Neuronal stem cell (in vitro differentiated cells): ENCODE results near the gene HSD3B7.

Source experiments
- DNase-seq: peaks from one replicate; pipeline ENCODE4 v3.0.0-alpha.2; 2013; ENCODE audit warnings: low spot score
- H2AFZ ChIP-seq: one replicate; pipeline ENCODE4 v1.6.1; 2013; ENCODE audit warnings: mild to moderate bottlenecking, low read length, inconsistent platforms
- H2AK5ac ChIP-seq: 2 replicates; pipeline ENCODE4 v1.6.1; 2013; ENCODE audit warnings: low read depth, mild to moderate bottlenecking, inconsistent platforms, low read length, moderate library complexity, mixed read lengths
- H2BK120ac ChIP-seq: 2 replicates; pipeline ENCODE4 v1.6.1; 2013; ENCODE audit warnings: low read depth, mild to moderate bottlenecking, inconsistent platforms, low read length, moderate library complexity, mixed read lengths
- H2BK12ac ChIP-seq: one replicate; pipeline ENCODE4 v1.6.1; 2013; ENCODE audit warnings: low read length, inconsistent platforms
- H2BK15ac ChIP-seq: 2 replicates; pipeline ENCODE4 v1.6.1; 2013; ENCODE audit warnings: mild to moderate bottlenecking, low read length, inconsistent platforms, mixed read lengths
- H2BK5ac ChIP-seq: one replicate; pipeline ENCODE4 v1.6.1; 2013; ENCODE audit warnings: inconsistent platforms, mild to moderate bottlenecking, low read length, moderate library complexity
- H3K14ac ChIP-seq: one replicate; pipeline ENCODE4 v1.6.1; 2013; ENCODE audit warnings: low read length, inconsistent platforms
- H3K18ac ChIP-seq: 2 replicates; pipeline ENCODE4 v1.6.1; 2013; ENCODE audit warnings: low read length, inconsistent platforms
- H3K23ac ChIP-seq: 2 replicates; pipeline ENCODE4 v1.6.1; 2013; ENCODE audit warnings: low read depth, mild to moderate bottlenecking, mixed read lengths, low read length, inconsistent platforms; ENCODE audit not compliant: poor library complexity
- H3K27ac ChIP-seq: replicated peaks from 3 replicates; pipeline ENCODE4 v1.5.1; 2013; ENCODE audit warnings: low read length, inconsistent platforms
- H3K27me3 ChIP-seq, 3 experiments: 2 replicates each; pipeline ENCODE4 v1.6.1; 2013; ENCODE audit warnings: low read length in 3 of 3, mild to moderate bottlenecking in 2 of 3, inconsistent platforms in 1 of 3, low read depth in 1 of 3, mixed read lengths in 1 of 3, moderate library complexity in 1 of 3; ENCODE audit not compliant: control insufficient read depth in 3 of 3, insufficient read depth in 3 of 3
- H3K36me3 ChIP-seq, 2 donors: replicated peaks in 1 of 2; 2 replicates each; pipeline ENCODE4 v1.6.1; 2013; ENCODE audit warnings: low read length in 2 of 2; ENCODE audit not compliant: control insufficient read depth in 2 of 2, insufficient read depth in 2 of 2
- H3K4ac ChIP-seq: 2 replicates; pipeline ENCODE4 v1.6.1; 2013; ENCODE audit warnings: inconsistent platforms, mild to moderate bottlenecking, low read length, moderate library complexity
- H3K4me1 ChIP-seq, 2 donors: 1 replicate in 1 of 2; 2 replicates in 1 of 2; pipeline ENCODE4 v1.6.1; 2013; ENCODE audit warnings: low read length in 2 of 2, low read depth in 1 of 2; ENCODE audit not compliant: control insufficient read depth in 2 of 2, insufficient read depth in 1 of 2
- H3K4me2 ChIP-seq: one replicate; pipeline ENCODE4 v1.6.1; 2013; ENCODE audit warnings: mild to moderate bottlenecking, low read length, inconsistent platforms; ENCODE audit not compliant: insufficient read depth, poor library complexity, severe bottlenecking
- H3K4me3 ChIP-seq, 2 donors: 2 replicates each; pipeline ENCODE4 v1.5.1; 2013; ENCODE audit warnings: low read length in 2 of 2, mild to moderate bottlenecking in 2 of 2, inconsistent platforms in 1 of 2, moderate library complexity in 1 of 2
- H3K79me1 ChIP-seq: one replicate; pipeline ENCODE4 v1.6.1; 2013; ENCODE audit warnings: low read depth, mild to moderate bottlenecking, inconsistent platforms, low read length, moderate library complexity
- H3K9ac ChIP-seq: one replicate; pipeline ENCODE4 v1.6.1; 2013; ENCODE audit warnings: mild to moderate bottlenecking, low read depth, low read length, inconsistent platforms; ENCODE audit not compliant: poor library complexity
- H3K9me3 ChIP-seq, 2 donors: replicated peaks in 1 of 2; 2 replicates each; pipeline versions ENCODE3 to v1.6.1; 2013; ENCODE audit warnings: low read length in 2 of 2, mild to moderate bottlenecking in 2 of 2, inconsistent platforms in 1 of 2, low read depth in 1 of 2, mixed read lengths in 1 of 2, moderate library complexity in 1 of 2; ENCODE audit not compliant: control insufficient read depth in 2 of 2, insufficient read depth in 1 of 2
- H4K8ac ChIP-seq: one replicate; pipeline ENCODE4 v1.6.1; 2013; ENCODE audit warnings: low read depth, mild to moderate bottlenecking, inconsistent platforms, low read length, moderate library complexity
- H4K91ac ChIP-seq: one replicate; pipeline ENCODE4 v1.6.1; 2013; ENCODE audit warnings: low read length, low read depth, mild to moderate bottlenecking, inconsistent platforms; ENCODE audit not compliant: poor library complexity
- WGBS, 2 donors: extraction: QIAGEN DNeasy Blood & Tissue Kit; methylation state at CpG; one replicate each; pipeline ENCODE4 v1.1.7; 2013; ENCODE audit warnings: missing lambda C conversion rate in 2 of 2, mixed read lengths in 1 of 2; ENCODE audit not compliant: insufficient read length in 2 of 2, insufficient replicate concordance in 1 of 2; ENCODE audit errors: extremely low coverage in 2 of 2; 5-methylcytosine and 5-hydroxymethylcytosine counted together

HSD3B7 gene

GRCh38 chr16:30986129-30986991 is 1.4 kb downstream of the HSD3B7 start:
- Histone ChIP-seq H4K8ac (peak overlapping the region; percentile 43), H3K9me3 (no peaks in the 10 kb centered on the region), H3K4ac (no peak overlapping the region), H3K36me3 (peaks cover 21 to 32% of the 10 kb centered on the region in 2 donors), H2BK120ac (no peak overlapping the region), H2BK15ac (no peak overlapping the region), H2AFZ (no peak overlapping the region), H3K4me1 (peaks cover 4 to 5% of the 10 kb centered on the region in 2 donors), H3K14ac (no peak overlapping the region), H3K18ac (peak overlapping the region; percentile 50), H3K27ac (no peak overlapping the region), H3K4me2 (peak overlapping the region; percentile 18), H3K4me3 (no peak overlapping the region), H3K79me1 (peaks cover 2% of the 10 kb centered on the region), H2AK5ac (peak overlapping the region; percentile 49), H2BK12ac (peak overlapping the region; percentile 58), H2BK5ac (no peak overlapping the region), H4K91ac (peak overlapping the region; percentile 75), H3K9ac (no peak overlapping the region), H3K23ac (peak overlapping the region; percentile 56), H3K27me3 (no peaks in the 10 kb centered on the region)
- no CpG with 5 or more reads among the region's 29 CpGs for WGBS, 2 donors
- no peak for DNase-seq

- Histone ChIP-seq H3K4me2 (no peak overlapping the region), H4K8ac (no peak overlapping the region), H3K14ac (no peak overlapping the region), H4K91ac (peak overlapping the region; percentile 43), H3K4me3 (no peak overlapping the region), H2BK12ac (no peak overlapping the region), H3K27ac (no peak overlapping the region), H3K27me3 (no peaks in the 10 kb centered on the region), H3K36me3 (peaks cover 17 to 22% of the 10 kb centered on the region in 2 donors), H2AK5ac (no peak overlapping the region), H3K4ac (no peak overlapping the region), H3K4me1 (peaks cover 4 to 5% of the 10 kb centered on the region in 2 donors), H2AFZ (no peak overlapping the region), H3K9ac (peak overlapping the region; percentile 50), H3K9me3 (no peaks in the 10 kb centered on the region), H3K18ac (peak overlapping the region; percentile 19), H3K79me1 (peaks cover 2% of the 10 kb centered on the region), H2BK120ac (peak overlapping the region; percentile 81), H2BK15ac (no peak overlapping the region), H3K23ac (peak overlapping the region; percentile 73), H2BK5ac (no peak overlapping the region)
- no peak for DNase-seq
- WGBS, 2 donors: no CpG with 5 or more reads among the region's 30 CpGs
These were observed 2.7 kb downstream of the HSD3B7 start for GRCh38 chr16:30987581-30988190.

- H2BK5ac ChIP-seq: peak overlapping the region; percentile 53
- H3K79me1 ChIP-seq: no peaks in the 10 kb centered on the region
- no CpG with 5 or more reads among the region's 23 CpGs for WGBS, 2 donors
- H3K9me3 ChIP-seq: no peaks in the 10 kb centered on the region
- H4K8ac ChIP-seq: no peak overlapping the region
- H3K4me3 ChIP-seq: peak overlapping the region in 1 of 2 donors; percentile 56
- no peak overlapping the region for H4K91ac ChIP-seq
- no peak overlapping the region for H3K4me2 ChIP-seq
- DNase-seq: no peak
- peaks cover 4 to 5% of the 10 kb centered on the region in 2 donors for H3K4me1 ChIP-seq
- H3K14ac ChIP-seq: no peak overlapping the region
- H3K23ac ChIP-seq: peak overlapping the region; percentile 68
- no peak overlapping the region for H2BK12ac ChIP-seq
- H2BK15ac ChIP-seq: peak overlapping the region; percentile 64
- H3K18ac ChIP-seq: no peak overlapping the region
- no peak overlapping the region for H2BK120ac ChIP-seq
- H3K27ac ChIP-seq: no peak overlapping the region
- H3K27me3 ChIP-seq: no peaks in the 10 kb centered on the region
- H2AFZ ChIP-seq: no peak overlapping the region
- H3K4ac ChIP-seq: no peak overlapping the region
- peaks cover 3 to 10% of the 10 kb centered on the region in 2 donors for H3K36me3 ChIP-seq
- no peak overlapping the region for H3K9ac ChIP-seq
- H2AK5ac ChIP-seq: no peak overlapping the region
These were observed 4.6 kb downstream of the HSD3B7 start for GRCh38 chr16:30989469-30990047.

GRCh38 chr16:30990105-30990504 is 5.1 kb downstream of the HSD3B7 start:
- no CpG with 5 or more reads among the region's 12 CpGs for WGBS, 2 donors
- Histone ChIP-seq H3K23ac (peak overlapping the region; percentile 0), H3K9me3 (no peaks in the 10 kb centered on the region), H3K9ac (no peak overlapping the region), H3K14ac (no peak overlapping the region), H3K79me1 (no peaks in the 10 kb centered on the region), H3K27ac (no peak overlapping the region), H2BK15ac (peak overlapping the region; percentile 64), H2BK120ac (no peak overlapping the region), H2AFZ (no peak overlapping the region), H2AK5ac (no peak overlapping the region), H3K4me2 (no peak overlapping the region), H3K27me3 (no peaks in the 10 kb centered on the region), H3K18ac (no peak overlapping the region), H4K91ac (no peak overlapping the region), H3K4ac (no peak overlapping the region), H3K4me3 (peak overlapping the region in 1 of 2 donors; percentile 56), H3K36me3 (peaks cover 0 to 10% of the 10 kb centered on the region in 2 donors), H4K8ac (no peak overlapping the region), H2BK12ac (no peak overlapping the region), H3K4me1 (peaks cover 4% of the 10 kb centered on the region in 2 donors), H2BK5ac (peak overlapping the region; percentile 53)
- DNase-seq: no peak
